H4 (cell line): ENCODE measurements around the gene SULT4A1. TPM values are rescaled to one million over a fixed set of nuclear protein-coding genes. Genes with fewer than 3 reads are reported as not detected.
"Not testable (repeated sequence)": the region's sequence is repeated elsewhere in the genome, so short reads cannot be mapped to it uniquely, and the experiment has no call there.

Experiments
- DNase-seq: peaks from one replicate; pipeline ENCODE4 v3.0.0-alpha.2; 2015; ENCODE audit warnings: low spot score
- total RNA-seq: library from RNA; depleted of rRNA; stranded (reverse); fragments of >200 nt; shearing (Covaris generic); gene quantifications from 2 replicates; pipeline ENCODE4 v1.2.3, GENCODE V29; 2014

SULT4A1 gene
- total RNA-seq, 1 experiment from 2014 or later, result 0.33 TPM

DNA sequence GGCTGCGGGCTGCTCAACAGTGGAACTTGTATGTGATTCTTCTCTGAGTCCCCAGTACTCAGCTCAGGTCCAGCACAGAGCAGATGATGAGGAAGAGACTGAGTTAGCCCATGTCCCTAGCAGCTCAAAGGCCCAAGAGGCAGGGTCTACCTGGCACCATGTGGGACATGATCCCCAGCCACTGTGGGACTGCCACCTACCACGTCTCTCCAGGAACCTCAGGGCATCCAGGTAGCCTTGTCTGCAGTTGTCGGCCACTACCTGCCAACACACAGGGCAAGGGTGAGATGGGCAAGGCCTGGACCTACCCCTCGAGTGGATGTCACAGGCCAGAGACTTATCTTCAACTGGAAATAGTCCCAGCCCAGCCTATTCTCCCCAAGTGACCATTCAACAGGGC is 25.1 kb upstream of the SULT4A1 start:
- no peak for DNase-seq

DNA sequence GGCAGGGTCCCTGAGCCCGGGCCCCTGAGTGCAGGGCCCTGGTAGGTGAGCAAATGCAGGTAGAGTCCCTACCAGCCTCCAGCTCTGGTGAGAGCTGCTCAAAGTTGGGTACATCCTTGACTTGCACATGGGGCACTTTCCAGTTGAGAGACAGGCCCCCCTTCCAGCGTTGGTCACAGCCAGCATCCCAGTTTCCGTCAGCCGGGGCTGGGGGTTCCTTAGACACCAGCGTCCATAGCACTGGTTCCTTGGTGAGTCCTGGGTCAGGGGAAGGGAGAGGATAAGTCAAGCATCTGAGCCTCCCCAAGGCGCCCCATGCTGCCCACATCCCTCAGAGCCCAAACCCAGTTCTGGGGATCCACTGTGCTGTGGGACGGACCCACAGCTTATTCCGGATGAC is 23.9 kb upstream of the SULT4A1 start:
- DNase-seq, result no peak

DNA sequence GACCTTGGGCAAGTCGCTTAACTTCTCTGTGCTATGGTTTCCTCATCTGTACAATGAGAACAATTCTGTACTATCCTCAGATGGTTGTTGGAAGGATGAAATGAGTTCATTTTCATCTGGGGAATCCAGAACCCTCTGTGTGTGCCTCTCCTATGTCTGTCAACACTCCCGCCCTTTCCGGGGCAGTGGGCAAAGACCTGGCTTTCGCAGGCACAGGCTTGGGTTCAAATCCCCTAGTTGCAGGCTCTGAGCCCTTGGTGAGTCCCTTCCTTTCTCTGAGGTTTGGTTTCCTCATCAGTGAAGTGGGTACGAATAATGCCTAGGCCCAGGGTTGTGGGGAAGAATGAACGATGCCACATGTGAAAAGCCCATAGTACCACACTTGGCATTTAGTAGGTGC is 23.5 kb upstream of the SULT4A1 start:
- no peak for DNase-seq

DNA sequence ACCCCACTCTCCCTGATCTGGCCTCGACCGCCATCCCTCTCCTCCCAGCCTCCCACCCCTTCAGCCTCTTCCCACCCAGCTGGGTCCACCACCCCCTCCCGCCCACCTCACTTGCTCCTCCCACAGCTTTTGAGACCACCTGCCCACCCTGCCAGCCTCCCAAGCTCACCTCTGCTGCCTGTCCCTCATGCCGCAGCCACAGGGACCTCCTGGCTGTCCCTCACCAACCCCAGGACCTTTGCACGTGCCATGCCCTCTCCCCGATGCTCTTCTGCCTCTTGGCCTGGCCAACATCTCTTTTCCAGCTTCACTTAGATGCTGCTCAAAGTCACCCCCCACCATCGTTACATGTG is 23.0 kb upstream of the SULT4A1 start:
- DNase-seq, result no peak

DNA sequence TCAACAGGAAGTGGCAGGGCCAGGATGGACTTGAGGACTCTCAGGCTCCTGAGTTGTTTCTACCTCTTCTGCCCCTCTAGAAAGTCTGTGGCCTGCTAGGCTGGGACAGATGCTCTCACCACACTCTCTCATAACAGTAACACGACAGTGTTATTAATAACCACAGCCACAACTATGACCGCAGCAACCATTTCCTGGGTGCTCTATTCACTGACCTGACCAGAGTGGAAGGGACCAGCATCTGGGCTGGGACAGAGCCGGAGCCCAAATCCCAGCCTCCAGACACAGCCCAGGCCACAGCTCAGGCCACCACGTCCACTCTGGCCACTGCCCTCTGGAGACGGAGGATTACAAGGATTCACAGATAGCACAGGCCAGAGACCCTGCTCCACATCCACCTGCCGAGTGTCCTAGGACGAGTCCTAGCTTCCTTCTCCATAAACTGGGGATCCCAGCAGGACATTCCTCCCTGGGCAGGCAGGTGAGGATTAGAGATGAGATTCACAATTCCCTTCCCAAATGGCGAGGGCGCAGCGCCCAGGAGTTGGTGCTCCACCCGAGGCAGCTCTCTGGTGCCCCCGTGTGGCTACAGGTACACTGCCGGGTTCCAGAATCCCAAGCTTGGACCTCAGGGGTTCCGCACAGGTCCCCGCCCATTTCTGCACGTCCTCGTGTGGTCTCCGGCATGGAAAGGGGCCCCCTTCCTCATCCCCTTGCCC is 22.4 kb upstream of the SULT4A1 start:
- DNase-seq, result no peak

DNA sequence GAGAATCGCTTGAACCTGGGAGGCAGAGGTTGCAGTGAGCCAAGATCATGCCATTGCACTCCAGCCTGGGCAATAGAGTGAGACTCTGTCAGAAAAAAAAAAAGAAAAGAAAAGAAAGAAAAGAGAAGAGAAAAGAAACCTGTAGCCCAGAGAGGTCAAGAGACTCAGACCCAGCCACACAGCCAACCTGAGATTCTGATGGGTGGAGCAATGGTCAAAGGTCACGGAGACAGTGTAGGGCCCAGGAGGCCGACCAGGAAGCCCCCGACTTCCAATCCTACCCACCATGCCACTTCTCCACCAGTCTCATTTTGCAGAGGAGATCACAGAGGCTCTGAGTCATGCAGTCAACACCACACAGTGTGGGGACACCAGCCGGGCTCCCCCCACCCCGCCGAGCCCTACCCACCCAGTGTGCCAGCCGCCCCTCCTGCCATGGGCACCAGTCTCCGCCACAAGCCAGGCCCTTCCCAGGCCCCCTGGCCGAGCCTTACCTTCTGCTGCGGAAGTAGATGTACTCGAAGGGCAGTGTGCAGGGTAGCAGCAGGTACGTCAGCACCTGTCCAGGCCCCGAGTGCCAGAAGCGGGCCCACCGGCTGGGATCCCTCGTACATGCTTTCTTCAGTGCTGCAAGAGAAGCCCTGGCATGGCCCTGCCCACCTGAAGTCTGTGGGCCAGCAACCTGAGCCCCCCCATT is 21.6 kb upstream of the SULT4A1 start:
- no peak for DNase-seq

DNA sequence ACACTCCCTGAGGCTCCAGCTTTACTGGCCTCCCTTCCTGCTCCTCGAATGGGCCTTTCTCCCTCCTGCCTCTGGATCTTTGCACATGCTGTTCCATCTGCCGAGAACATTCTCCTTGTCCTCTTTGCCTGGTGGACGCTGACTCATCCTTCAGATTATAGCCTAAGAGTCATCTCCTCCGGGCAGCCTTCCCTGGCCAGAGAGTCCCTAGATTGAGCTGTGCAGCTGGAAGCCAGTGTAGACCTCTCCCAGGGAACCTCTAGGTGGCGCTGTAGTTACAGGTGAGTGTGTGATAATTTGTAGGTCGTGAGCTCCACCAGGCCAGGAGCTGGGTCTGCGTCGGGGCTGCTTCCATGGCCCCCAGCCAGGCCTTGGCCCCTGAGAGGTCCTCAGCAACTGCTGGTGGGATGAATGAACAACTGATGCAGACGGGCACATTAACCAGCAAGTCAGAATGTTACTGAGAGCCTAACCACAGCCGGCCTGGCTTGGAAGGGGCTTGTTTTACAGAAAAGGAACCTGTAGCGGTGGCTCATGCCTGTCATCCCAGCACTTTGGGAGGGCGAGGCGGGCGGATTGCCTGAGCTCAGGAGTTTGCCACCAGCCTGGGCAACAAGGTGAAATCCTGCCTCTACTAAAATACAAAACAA is 20.8 kb upstream of the SULT4A1 start:
- peak; percentile 77 for DNase-seq

DNA sequence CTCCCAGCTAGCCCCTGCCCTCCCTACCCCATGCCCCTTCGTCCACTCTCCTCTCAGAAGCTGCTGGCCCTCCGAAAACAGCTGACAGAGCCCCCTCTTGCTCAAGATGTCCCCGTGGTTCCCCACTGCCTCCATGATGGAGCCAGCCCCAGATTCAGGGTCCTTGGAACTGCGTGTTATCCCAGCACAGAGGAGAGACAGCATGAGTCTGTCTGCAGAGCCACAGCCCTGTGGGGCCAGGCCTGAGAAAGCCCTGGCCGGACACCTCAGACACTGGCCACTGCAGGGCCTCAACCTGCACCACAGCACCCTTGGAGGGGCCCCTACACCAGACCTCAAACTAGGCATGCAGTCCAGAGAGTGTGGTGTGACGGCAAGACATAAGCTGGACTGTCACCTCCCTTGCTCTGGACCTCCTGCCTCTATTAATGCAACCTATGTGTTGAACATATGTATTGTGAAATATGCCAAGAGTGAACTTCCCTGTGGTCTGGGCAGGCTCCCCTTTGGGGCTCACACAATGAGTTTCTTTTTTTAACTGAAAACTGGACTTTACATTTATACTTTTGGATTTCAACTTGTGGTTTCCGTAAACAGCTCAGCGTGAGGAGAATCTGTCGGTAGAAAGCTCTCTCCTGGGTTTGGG is 19.9 kb upstream of the SULT4A1 start:
- DNase-seq, result no peak

DNA sequence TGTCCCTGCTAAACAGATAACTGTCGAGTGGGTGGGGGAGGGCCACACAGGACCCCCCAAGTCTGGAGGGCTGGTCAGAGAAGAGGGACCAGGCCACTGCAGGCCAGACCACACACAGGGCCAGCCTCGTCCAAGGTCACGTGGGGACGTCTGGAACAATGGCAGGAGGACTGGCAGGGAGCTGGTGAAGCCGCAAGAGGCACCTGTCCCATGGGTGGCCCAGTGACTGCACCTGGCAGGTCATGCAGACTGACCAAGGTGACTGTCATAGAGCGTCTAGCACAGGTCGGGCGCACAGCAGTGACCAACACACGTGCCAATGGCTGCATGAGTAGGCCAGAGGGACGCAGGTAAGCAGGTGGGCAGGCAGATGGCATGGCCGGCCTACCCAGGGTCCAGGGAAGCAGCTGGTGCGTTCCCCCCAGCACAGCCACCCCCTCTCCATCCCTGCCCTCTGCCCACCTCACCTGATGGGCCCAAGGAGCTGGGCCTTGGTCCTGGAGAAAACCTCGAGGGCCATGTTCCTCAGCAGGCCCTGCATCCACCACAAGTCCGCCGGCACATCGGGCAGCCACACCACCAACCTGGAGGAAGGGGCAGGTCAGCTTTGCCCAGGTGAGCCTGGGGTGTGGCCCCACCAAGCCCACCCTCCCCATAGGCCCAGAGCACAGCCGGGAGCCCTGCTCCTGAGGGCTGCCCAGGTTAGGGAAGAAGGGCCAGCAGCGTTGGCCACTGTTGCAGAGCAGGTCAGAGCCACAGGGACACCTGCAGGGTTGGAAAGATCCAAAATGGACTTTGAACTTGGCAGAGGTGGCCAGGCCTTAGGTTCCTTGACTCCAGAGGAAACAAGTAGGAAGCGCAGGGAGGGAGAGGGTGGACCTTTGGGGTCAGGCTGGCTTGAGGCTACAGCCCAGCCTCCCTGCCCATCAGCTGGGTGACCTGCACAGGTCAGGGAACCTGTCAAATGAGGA is 19.1 kb upstream of the SULT4A1 start:
- no peak for DNase-seq

DNA sequence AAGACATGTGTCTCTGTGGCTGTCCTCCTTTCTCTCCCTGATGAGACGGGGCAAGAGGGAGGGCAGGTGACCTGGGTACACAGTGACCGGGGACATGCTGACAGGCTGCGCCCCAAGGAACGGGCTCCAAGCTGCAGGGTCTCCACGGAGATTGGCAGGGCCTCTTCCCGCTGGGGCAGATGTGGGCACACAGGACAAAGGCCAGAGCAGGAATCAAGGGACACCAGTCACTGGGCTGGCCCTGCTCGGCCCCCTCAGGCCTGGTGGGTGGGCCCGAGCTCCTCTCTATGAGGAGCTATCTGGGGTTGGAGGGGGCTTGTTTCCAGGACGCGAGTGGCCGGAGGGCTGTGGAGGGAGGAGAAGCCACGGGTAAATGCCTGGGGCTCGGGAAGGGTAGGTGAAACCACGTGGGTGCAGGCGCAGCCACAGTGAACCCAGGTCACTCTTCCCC is 18.3 kb upstream of the SULT4A1 start:
- DNase-seq, result no peak

DNA sequence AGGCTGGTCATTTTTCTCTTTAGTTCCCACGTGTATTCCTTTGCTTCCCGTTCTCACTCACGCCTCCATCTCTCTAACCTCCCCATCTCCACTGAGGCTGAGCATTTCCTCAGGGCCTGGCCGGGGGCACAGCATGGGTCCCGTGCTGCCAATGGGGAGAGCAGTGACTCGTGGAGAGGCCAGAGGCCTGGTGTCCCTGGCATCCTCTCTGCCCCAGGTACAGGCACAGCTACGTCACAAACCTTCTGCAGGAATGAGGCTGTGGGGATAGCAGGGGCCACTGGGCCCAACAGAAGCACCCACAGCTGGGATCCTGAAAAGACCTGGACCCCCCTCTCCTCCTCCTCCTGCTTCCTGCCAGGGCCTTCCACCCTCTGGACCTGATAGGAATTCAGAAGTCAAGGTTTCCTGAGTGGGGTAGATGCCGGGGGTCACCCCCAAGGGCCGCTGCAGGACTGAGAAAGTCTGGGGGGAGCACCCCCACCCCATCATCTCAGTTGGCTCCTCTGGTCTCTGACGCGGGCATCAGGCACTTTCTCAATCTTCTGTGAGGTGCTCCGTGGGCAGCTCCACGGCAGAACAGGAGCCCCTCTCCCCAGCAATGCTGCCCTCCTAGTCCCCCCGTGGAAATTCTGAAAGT is 17.7 kb upstream of the SULT4A1 start:
- no peak for DNase-seq

DNA sequence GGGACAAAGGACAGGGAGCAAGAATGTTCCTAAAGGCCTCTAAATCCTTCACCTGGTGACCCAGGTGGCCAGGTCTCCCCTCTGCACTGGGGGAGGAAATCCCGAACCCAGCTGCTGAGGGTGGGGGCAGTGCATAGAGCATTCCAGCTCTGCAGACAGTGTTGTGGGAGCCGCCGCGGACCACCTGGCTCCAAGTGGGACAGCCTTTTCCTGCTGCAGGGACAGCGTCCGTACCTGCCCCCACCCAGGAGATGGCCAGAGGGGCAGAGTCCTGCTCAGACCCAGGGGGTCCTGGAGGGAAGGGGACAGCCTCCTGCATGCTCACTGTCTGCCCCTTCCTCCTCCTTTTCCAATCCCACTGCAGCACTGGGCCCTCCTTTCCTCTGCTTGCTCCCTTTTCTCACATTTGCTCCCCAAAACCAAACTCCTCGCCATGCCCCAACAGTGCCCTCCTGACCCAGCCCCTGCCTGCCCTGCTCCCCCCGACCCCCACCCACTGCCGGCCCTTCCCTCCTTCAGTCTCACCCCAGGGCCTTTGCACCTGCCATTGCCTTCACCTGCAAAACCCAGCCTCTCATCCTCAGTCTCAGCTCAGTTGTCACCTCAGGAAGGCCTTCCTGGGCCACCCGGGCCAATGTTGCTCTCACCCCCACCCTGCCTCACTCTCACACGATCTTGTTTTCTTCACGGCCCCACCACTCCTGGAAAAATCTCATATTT is 16.7 kb upstream of the SULT4A1 start:
- DNase-seq, result no peak

DNA sequence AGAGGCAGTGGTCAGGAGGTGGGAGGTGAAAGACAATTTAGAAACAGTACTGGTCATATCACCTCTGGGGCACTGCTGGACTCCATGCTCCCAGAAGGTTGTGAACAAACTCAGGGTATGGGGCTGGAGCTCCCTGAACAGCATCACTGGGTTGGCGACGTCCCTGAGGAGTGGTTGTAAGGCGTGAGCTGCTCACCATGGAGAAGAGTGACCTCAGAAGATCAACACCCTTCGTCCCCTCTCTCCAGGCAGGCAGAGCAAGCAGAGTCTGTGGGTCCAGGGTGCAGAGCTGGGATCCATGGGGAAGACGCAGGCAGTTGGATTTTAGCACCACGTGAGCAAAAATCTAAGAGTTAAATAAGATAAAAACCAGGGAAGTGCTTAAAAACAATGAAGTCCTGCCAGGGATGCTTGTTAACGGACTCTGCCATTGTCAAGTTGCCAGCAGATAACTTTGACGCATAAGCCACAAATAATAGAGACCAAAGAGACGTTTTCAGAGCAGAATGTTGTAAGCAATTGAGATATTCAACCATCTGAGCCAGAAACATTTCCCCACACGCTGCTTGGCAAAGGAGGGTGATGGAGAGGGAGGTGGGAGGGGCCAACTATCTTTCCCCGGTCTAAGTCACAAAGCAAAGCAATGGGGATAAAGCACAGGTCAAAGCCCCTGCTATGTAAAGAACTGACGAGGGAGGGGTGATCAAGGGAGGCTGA is 15.9 kb upstream of the SULT4A1 start:
- no peak for DNase-seq

DNA sequence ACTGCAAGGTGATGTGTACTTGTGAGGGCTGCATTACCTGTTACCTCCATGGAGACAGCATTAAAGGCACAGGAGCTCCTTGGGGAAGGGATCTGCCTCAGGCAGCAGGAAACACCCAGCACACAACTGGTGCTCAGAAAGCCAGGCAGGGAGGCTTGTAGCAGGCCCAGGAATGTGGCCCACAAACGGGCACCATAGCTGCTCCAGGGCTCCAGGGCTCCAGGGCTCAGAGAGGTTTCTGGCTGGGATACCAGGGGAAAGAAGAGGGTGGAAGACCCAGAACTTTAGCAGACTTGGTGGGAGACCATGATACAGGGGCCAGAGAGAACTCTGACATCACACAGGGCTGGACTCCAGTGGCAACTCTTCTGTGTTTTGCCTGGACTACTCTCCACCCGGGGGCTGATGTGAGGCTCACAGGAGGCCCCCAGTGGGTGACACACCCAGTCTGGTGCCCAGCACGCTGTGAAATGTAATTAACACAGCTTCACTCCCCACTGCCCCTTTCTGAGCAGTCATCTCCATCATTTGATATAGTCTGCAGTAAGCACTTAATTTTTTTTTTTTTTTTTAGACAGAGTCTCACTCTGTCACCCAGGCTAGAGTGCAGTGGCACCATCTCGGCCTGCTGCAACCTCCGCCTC is 14.7 kb upstream of the SULT4A1 start:
- DNase-seq, result no peak

DNA sequence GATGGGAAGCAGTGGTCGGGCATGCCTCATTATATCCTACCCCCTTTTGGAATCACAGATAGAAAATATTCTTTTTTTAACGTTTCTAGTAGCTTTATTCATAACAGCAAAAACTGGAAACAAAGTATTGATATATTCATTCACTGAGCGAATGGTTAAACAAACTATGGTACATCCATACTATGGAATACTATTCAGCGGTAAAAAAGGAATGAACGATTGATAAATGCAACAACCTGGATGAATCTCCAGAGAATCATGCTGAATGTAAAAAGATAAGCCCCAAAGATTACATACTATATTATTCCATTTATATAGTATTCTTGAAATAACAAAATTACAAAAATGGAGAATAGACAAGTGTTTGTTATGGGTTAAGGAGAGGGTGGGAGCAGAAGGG is 7.5 kb upstream of the SULT4A1 start:
- no peak for DNase-seq

DNA sequence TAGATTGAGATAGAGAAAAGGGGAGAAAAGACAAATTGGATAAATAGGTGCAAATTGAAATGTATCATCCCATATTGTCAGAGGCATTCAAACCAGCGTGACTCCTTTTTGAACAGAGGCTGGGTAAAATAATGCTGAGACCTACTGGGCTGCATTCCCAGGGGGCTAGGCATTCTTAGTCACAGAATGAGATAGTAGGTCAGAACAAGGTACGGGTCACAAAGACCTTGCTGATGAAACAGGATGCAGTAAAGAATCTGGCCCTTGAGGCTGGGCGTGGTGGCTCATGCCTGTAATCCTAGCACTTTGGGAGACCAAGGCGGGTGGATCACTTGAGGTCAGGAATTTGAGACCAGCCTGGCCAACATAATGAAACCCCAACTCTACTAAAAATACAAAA is 6.7 kb upstream of the SULT4A1 start:
- not testable (repeated sequence) for DNase-seq

DNA sequence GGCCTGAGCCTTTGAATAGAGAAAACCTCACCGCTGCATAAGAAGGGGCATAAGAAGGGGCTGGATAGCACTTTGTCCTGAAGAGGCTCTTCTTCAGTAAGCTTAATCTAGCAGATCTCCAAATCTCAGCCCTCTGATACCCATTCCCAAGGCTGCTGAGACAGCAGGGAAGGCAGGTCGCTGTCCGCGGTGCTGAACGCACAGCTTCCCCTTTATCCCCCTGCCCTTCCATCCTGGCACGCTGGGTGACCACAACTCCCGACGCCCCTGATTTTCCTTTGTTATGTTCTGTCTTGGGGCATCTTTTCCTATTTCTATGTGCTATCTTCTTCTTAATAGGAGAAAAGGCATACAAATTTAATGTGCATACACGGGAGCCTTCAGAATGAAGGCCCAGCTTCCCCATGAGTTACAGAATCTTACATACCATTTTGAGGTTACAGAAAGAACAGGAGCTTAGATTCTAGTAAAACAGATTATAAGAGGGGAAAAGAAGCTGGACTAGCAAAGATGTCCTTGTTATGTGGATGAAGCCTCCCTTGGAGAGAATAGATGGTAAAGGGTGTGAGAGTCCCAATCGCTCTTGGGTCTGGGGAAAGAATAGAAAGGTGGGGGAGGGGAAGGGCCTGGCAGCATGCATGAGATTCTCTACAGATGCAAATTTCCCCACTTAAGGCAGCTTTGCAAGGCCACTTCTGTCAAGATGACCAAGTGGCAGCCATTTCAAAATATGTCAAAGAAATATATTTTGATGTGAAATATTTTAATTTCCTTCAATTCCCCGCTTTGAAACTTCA is 5.7 kb upstream of the SULT4A1 start:
- peak; percentile 33 for DNase-seq

DNA sequence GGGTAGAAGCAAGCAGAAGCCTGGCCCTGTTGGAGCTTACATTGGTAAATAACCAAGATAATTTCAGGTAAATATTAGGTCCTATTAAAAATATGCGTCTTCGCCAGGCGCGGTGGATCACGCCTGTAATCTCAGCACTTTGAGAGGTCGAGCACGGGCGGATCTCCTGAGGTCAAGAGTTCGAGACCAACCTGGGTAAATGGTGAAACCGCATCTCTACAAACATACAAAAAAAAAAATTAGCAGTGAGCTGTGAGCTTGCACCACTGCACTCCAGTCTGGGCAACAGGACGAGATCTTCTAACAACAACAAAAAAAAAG is 529 bp upstream of the SULT4A1 start:
- DNase-seq, result no peak
